Measurements from ENCODE around the gene TTLL11.
A peak's percentile ranks its signal among the peaks of the same experiment; 100 is the strongest.
"Not testable (repeated sequence)": the region's sequence is repeated elsewhere in the genome, so short reads cannot be mapped to it uniquely, and the experiment has no call there.

The TTLL11 gene

DNA sequence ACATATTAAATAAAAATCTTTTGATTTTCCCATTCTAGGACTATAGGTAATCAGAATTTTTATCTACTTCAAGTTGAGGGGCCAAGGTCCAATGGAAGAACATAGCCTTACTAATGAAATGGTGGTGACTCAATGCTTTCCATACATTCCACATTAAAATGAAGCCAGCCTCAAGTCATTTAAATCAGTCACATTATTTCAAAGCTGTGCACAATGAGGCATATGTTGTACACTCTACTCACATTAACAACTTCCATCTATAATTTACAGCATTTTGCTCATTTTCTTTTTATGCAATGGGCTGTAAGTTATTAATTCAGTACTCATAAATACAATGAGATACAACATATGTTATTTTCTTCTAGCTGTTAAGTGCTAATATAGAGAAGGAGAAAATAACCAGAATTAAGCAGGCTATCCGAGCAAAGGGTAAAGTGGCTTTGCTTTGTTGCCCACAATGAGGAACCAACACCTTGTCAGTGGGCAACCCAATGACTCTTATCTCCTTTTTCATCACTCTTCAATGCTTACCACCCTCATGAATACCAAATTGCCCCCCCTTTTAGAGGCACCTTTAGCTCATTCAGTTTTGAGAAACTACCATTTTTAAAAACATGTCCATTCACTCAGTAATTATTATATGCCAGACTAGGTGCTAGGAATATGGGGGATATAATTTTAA, 52.4 kb downstream of the TTLL11 start:
- no peak for DNase-seq

DNA sequence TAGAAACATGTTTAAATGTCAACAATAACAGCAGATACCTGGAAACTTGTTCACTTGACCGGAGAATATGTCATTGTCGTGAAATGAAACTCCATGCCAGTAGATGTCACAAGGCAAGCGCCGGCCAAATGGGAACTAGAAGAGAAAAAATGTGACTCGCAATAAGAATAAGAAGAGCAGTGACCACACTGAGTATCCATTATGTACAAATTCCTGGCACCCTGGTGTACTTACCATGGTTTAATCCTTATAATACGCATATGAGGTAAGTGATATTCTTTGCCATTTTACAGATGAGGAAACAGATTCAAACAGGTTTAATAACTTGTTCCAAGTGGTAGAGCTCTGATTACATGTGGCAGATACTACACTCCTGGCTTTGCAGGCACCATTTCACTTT, 53.9 kb downstream of the TTLL11 start:
- DNase-seq = no peak

DNA sequence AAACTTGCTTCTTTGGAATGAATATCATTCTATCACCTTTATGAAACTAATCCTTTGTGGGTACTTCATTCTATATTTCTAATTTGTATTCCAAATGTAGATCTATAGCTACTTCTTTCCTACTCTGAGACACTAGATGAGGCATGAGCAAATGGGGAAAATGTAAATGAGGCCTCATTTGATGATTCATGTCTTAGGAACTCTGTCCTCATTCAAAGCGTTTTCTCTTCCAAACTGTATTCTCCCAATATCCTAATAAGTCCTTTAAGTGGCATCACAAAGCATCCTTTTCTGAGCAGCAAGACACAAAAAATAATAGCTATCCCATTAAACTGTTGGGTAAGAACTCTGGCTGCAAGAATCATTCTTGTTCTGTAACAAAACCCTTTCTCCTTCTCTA, 56.1 kb downstream of the TTLL11 start:
- no peak for DNase-seq

DNA sequence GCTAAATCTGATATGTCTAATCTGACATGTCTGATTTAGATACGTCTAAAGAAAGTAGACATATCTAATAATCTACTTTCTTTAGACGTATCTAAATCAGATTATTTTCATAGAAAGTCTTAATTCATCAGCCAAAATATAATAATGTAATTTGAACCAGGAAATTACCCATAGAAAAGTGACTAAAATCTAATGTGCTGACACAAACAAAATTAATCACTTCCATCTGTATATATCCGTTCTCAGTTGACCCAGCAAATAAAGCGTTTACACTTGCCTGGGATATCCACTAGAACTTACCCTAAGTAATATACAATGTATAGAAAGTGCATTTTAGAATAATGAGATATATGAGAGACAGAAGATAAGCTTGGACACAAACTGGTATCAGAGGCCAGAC, 56.7 kb downstream of the TTLL11 start:
- DNase-seq = no peak

DNA sequence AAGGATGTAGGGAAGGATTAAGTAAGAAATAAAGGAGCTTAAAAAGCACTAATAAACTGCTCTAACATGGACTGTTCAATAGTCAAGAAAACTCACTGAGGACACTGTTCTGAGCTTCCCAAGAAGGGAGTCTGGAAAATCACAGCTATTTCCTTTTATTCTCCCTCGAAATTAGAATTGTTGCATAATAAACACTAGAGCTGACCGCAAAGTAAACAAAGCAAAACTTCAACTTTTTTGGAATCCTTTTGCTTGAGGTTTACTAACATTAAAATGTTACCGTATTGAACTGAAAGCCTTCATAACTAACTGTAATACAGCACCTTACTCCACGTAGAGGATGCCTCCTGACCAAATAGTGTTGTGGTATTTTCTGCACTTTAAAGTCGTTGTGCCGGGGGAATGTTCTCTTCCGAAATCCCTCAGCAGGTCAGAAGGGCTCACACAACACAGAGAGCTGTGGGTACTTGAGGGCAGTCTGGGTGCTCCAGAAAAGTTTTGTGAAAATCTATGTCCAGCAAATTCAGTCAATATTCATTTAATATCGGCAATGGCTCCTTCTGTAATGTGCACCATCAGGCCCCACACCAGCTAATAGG, 59.2 kb downstream of the TTLL11 start:
- DNase-seq = no peak

DNA sequence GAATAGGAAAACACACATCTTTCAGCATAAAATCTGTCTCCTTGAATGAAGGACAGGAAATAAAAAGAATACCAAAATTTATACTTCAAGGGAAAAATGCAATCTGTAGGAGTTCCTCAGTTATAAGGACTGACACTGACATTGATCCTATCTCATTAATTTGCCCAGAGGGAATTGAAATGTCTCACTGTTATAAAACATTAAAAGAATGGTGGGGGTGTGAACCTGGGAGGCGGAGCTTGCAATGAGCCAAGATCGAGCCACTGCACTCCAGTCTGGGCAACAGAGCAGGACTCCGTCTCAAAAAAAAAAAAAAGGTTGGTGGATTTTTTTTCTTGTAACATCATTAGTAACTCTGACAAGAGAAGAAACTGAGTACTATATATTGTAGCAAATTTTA, 60.8 kb downstream of the TTLL11 start:
- no peak for DNase-seq

DNA sequence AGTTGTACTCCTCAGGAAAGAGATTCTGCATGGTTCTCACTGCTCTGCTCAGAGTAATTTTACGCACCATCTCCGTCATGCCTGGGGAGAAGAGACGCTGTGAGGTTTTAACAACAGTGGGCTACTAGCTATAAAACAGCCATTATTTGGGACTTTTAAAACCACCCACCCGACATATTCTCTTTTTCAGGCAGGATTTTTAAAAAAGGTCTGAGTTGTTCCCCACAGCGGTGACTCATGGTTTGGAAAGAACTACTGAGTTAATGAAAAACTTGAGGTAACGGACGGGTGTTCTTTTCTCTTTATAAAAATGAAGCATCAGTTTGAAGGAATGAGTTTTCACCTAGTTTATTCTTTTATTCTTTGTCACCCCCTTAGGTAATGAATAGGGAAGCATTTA, 61.3 kb downstream of the TTLL11 start:
- no peak for DNase-seq

DNA sequence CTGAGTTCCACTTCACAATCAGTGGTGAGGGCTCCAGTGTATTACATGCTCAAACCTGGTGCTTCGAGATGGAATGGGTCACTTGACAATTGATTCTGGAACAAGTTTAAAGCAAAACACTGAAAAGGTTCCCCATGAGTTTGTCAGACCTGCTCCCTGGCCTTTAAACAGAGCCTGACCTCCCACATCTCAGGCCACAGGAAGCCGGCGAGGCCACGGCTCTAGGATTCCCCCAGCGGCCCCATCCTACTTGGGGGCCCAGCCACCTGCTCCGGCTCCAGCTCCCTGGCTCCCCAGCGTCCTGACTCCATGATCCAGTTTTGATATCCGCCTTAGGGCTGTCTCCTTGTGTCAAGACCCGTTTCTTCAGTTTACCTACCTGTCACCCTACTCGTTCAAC, 62.0 kb downstream of the TTLL11 start:
- no peak for DNase-seq

DNA sequence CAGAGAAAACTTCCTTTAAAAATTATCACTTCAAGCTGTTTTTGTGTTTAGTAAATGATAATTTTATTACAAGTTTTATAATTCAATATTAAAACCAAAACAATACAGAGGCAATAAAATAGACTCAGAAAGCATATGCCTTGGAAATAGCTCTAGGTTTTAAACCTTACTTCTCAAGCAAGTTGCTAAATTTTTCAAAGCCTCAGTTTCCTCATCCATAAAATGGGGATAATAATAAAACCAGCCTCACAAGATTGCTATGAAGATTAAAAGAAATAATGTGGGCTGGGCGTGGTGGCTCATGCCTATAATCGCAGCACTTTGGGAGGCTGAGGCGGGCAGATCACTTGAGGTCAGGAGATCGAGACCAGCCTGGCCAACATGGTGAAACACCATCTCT, 62.8 kb downstream of the TTLL11 start:
- no peak for DNase-seq

DNA sequence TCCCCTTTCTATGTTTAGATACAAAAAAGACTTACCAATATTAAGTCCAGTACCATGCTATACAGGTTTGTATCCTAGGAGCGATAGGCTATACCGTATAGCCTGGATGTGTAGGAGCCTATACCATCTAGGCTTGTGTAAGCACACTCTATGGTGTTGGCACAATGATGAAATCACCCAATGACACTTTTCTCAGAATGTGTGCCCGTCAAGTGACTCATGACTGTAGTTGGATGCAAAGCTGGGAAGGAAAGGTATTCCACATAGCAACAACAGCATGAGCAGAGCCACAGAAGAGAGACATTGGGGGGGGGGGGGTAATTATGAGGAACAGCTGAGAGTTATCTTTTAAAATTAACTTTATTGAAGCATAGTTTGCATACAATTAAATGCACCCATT, 63.2 kb downstream of the TTLL11 start:
- DNase-seq = no peak

DNA sequence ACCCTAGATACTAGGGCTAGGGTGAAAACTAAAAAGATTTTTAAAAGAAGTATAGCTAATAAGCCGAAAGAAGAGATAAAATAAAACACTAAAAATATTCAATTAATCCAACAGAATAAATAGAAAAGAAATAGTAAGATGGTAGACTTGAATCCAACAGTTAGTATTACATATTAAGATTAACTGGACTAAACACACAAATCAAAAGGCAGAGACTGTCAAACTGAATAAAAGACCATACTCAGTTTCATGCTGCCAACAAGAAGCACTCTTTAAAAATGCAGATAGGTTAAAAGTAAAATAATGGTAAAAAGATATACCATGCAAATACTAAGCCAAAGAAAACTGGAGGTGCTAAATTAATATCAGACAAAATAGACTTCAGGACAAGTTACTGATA, 65.0 kb downstream of the TTLL11 start:
- no peak for DNase-seq

DNA sequence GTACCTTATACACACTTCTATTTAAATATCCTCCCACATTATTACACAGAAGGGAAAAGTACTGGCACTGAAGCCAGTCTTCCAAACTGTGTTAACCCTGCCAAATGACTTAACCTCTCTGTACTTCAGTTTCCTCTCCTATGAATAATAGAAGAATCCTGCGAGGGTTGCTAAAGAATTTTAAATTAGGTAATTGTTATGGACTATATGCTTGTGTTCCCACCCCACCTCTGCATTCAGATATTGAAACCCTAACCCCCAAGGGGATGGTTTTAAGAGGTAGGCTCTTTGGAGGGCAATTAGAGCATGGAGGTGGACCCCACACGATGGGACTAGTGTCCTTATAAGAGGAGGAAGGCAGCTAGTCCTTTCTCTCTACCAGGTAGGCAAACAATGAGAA, 72.7 kb downstream of the TTLL11 start:
- DNase-seq = no peak

DNA sequence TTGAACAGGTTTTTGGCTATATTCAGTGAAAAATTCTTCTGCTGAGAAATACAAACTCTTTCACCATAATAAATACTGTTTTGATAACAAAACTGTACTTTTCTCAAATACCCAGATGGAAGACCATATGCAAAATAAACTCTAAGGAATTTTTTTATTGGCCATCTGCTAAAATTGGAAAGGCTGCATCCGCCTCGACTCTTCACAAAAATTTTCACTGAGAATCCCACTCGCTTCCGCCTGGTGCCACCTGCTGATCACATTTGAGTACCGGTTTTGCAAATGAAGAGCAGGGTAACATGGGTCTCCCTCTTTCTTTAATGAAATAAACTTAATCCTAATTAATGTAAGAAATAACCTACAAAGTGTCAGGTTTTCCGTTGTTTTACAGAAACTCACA, 76.4 kb downstream of the TTLL11 start:
- DNase-seq = peak; percentile 69

DNA sequence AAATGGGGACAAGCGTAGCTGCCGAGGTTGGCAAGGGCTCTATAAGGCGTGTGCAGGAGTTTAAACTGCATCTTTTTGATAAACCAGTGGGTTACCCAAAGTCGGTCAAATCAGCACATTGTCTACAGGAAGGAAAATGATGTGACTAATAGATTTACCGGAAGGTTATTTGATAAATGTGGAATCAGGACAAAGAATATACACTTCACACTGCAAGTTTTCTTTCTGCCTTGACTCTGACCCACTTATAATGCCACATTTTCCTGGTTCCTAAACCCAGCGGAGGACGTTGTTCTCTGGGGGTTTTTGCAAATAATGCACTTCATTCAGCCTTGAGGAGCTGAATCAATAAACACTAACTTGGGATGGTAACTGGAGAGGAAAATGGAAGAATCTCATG, 76.8 kb downstream of the TTLL11 start:
- DNase-seq = peak; percentile 5

DNA sequence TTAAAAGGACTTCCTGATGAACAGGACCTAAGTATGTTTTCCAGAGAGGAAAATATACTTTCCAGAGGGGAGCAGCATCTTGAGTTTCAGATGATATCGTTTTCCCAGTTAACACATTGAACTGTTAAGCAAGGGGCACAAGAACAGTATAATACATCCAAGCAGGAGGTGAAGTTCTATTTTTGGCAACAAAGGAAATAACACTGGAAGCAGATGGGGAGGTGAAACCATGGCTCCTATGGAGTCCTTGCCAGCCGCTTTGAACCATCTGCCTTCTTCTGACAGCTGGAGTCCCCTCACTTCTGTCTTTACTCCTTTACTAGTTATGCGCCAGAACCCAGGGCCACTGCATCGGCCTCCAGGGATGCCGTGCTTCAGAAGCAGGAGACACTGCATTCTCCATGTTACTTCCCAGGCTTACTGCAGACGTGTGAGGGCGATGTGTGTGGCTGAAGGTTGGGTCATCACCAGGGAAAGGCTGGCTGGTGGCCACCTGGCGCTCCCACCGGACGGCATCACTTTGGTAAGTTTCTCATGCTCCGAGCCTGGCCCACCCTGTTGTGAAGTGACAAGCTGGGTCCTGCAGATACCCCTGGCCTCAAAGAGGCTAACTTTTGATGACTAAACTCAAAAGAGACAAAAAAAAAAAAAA, 77.8 kb downstream of the TTLL11 start:
- DNase-seq = peak; percentile 88

DNA sequence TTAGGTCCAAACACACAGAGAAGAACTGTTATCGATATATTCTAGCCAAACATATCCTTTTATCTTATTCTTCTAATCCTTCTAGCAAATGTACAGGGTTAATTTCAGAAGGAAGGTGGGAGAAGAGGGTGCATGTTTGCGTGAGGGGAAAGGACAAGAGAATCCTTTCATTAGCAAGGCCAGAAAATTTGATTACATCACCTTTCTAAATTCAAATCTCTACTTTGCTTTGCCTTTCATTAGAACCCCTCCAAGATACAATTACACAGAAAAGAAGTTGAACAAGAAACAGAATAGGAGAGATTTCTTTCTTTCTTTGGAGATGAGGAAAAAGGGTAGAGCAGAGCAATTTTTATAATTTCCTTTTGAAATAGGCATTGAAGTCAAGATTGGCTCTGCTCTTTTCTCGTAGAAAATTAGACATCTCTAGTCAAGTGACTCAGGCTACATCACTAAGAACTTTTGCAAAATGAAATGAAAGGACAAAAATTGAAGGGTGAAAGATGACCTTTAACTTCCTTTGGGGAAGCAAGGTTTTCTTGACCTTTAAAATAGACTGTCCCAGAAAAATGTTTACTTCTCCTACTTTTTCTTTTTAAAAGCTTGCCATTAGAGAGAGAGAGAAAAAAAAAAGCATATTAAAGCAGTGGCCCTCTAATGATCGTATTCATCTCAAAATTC, 81.2 kb downstream of the TTLL11 start:
- no peak for DNase-seq

DNA sequence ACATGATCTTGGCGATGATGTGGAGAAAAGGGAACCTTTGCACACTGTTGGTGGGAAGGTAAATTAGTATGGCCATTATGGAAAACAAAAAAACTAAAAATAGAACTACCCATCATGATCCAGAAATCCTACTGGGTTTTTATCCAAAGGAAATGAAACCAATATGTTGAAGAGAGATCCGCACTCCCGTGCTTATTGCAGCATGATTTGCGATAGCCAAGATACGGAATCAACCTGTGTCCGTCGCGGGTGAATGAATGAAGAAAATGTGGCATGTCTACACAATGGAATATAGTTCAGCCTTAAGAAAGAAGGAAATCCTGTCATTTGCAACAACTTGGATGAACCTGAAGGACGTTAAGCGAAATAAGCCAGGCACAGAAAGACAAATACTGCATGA, 84.5 kb downstream of the TTLL11 start:
- DNase-seq = no peak

DNA sequence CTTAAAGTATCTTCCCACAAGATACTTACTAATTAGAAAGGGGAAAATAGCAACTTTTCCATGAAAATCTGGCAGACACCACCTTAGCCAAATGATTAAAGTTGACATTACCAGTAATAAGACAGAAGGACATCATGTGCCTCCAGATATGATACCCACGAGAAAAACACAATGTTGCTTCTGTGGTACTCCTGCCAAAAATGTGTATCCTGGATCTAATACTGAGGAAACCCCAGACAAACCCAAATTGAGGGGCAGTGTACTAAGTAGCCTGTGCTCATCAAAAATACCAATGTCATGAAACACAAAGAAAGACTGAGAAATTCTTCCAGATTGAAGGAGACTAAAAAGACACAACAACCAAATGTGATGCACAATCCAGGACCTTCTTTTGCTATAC, 85.3 kb downstream of the TTLL11 start:
- no peak for DNase-seq

DNA sequence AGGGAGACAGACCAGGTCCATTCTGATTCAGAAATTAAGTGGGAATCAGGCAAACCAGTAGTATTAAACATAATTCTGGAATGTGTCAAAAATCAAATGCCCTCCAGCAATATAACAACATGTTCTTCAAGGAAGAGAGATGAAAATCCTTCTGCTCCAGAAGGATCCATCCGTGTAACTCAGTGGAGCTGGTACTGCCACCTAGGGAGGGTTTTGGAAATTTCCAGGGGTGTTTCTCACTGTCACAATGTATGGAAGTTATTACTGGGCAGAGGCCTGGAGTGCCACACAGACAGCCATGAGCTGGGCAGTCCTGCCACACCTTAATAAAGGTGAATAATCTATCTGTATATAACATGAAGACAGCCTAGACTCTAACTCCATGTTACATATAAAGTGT, 87.5 kb downstream of the TTLL11 start:
- DNase-seq = peak; percentile 11

DNA sequence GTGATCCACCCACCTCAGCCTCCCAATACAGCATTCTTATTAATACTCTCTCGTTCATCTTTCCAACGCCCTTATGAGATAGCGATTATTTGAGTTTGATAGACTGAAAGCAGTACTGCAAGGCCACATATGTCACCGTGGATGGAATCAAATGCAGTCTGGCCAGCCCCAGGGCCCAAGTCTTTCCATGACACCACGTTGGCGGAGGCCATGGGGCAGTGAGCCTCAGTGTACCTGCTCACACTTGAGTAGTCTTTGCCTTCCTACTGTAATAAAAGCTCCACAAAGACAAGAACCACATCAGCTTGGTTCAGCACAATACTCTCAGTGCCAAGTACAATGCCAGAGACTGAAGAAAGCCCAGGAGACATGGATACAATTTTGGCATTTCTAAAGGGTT, 88.5 kb downstream of the TTLL11 start:
- no peak for DNase-seq

DNA sequence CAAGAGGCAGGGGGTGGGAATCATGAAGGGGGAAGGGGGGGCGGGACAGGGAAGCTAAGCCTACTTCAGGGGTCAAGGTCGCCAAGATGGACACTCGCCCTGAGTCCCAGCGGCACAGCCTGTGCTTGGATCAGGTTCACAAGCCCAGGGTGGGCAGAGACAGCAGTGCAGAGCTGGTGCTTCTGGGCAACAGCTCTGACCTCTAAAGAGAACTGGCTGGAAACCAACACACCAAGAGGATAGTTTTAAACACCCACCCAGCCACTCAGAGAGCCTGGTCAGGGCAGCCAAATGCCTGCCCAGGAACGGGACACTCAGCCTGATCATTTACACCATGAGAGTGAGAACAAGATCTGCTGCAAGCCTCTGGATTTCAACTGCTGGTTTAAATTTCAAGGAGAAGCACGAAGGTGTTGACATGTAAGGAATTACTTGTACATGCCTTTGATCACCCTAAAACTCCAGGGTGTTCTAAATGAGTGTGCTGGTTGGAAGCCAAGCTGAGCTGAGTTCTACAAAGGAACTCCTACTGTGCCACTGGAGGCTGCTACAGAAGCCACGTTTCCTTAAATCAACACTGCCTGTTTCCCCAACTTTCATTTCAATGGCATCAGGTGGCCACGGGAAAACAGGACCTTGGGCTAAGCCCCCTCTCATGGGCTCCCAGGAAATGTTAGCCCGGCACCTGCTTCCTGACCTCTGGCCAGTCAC, 91.5 kb downstream of the TTLL11 start:
- DNase-seq = no peak

DNA sequence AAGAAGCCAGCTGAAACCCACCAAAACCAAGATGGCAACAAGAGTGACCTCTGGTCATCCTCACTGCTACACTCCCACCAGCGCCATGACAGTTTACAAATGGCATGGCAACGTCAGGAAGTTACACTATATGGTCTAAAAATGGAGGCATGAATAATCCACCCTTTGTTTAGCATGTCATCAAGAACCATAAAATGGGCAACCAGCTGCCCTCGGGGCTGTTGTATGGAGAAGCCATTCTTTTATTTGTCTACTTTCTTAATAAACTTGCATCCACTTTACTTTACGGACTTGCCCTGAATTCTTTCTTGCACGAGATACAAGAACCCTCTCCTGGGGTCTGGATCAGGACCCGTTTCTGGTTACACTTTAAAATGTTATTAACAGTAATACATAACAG, 92.6 kb downstream of the TTLL11 start:
- DNase-seq = not testable (repeated sequence)

DNA sequence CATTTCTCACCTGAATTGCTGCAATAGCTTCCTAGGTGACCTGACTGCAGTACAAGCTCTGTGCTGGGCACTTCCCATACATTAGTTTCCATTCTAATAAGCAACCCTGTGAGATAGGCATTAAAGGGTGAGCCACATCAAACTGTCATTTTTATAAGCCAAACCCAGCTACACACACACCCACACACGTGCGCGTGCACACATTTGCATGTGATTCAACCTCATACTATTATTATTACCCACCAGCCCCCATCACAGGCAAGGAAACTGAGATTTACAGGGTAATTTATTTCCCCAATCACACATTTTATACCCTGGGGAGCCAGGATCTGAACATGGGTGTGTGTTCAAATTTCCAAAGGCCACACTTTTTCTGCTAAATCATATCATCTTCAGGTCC, 93.6 kb downstream of the TTLL11 start:
- DNase-seq = no peak
